K562 (cell line): ENCODE data around the gene RERGL.

Experiments used
- CTCF ChIP-seq, 3 experiments: IDR thresholded peaks in 2 of 3; conservative IDR thresholded peaks in 1 of 3; 2 replicates each; pipeline ENCODE4 v1.5.1; 2011 to 2012; ENCODE audit warnings: low read length in 3 of 3, mild to moderate bottlenecking in 3 of 3, control low read depth in 2 of 3, improper control_type of control experiment in 1 of 3, inconsistent platforms in 1 of 3, low read depth in 1 of 3, mixed read lengths in 1 of 3, moderate library complexity in 1 of 3; ENCODE audit not compliant: insufficient read depth in 2 of 3
- E2F1 ChIP-seq: sonication (generic); formaldehyde crosslinking; IDR thresholded peaks from 2 replicates; pipeline ENCODE4 v1.8.1; 2023; ENCODE audit warnings: mild to moderate bottlenecking, missing genetic modification reagents, moderate library complexity
- HDAC2 ChIP-seq: fragments of 450-650 bp; IDR thresholded peaks from 2 replicates; pipeline ENCODE4 v1.6.1; 2016; ENCODE audit warnings: mild to moderate bottlenecking
- HNRNPK ChIP-seq: fragments of 200-400 bp; formaldehyde crosslinking; IDR thresholded peaks from one replicate; pipeline ENCODE4 v1.6.1; 2018; ENCODE audit warnings: mild to moderate bottlenecking, low read depth, low read length; ENCODE audit not compliant: poor library complexity, severe bottlenecking
- KDM2B ChIP-seq: fragments of 250-450 bp; sonication (Bioruptor Pico); IDR thresholded peaks from 2 replicates; pipeline ENCODE4 v1.8.0; 2021; ENCODE audit warnings: mild to moderate bottlenecking, moderate library complexity
- SP2 ChIP-seq: IDR thresholded peaks from 2 replicates; pipeline ENCODE4 v1.6.1; 2011; ENCODE audit warnings: mild to moderate bottlenecking, low read depth, low read length, moderate library complexity; ENCODE audit not compliant: poor library complexity, severe bottlenecking; ENCODE audit errors: extremely low read depth
- SRF ChIP-seq, 2 experiments: fragments of 250-450, 450-650 bp in 1 of 2; sonication (Bioruptor Pico) in 1 of 2; sonication (generic) in 1 of 2; formaldehyde crosslinking; IDR thresholded peaks; 2 replicates each; pipeline versions ENCODE4 v1.5.0 to v1.5.1; 2020 to 2022; ENCODE audit warnings: mild to moderate bottlenecking in 1 of 2, missing genetic modification reagents in 1 of 2
- YY1 ChIP-seq, 3 experiments: IDR thresholded peaks; 2 replicates each; pipeline ENCODE4 v1.6.1; 2011; ENCODE audit warnings: low read length in 2 of 3, mild to moderate bottlenecking in 2 of 3, moderate library complexity in 2 of 3, borderline replicate concordance in 1 of 3, control low read depth in 1 of 3, low read depth in 1 of 3; ENCODE audit not compliant: insufficient read depth in 3 of 3, insufficient replicate concordance in 2 of 3, control insufficient read depth in 1 of 3, insufficient read length in 1 of 3; ENCODE audit errors: extremely low read depth in 1 of 3
- ZNF766 ChIP-seq: fragments of 200-800 bp; sonication (Bioruptor generic); conservative IDR thresholded peaks from 2 replicates; pipeline ENCODE4 v1.6.1; 2016; ENCODE audit warnings: missing genetic modification characterization, missing compliant biosample characterization
- TF ChIP-seq, protein P1 (sequence below): fragments of 150-350 bp; conservative IDR thresholded peaks from 2 replicates; pipeline ENCODE4 v1.6.1; 2014; ENCODE audit warnings: low read length

DNA sequence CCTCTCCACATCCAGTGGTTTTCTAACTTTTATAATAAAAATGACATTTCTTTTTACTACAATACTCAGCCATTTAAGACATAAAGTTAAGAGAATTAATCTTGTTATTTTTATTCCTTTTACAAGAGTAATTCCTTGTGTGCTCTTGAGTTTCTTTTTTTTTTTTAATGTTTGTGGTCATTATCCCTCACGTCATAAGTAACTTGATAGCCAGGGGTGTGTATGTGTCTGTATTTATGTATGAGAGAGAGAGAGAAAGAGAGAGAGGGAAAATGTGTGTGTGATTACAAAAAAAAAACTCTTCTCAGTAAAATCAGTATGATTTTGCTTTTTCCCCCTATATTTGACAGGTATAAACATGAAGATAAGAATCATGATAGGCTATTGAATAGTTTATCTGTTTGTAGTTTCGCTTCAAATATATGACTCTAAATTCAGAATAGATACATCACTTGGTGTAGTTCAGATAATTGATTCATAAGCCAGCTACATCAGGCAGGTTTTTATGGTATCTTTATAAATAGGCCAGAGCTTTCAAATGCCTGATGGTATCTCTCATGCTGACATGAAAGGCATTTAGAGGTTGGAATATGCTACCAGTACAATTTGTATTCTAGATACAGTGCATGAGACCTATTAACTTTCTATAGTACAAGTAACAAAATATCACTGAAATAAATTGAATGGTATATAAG lies 34.9 kb downstream of the RERGL start:
- TF ChIP-seq SP2: no peak
- TF ChIP-seq, protein P1, sequence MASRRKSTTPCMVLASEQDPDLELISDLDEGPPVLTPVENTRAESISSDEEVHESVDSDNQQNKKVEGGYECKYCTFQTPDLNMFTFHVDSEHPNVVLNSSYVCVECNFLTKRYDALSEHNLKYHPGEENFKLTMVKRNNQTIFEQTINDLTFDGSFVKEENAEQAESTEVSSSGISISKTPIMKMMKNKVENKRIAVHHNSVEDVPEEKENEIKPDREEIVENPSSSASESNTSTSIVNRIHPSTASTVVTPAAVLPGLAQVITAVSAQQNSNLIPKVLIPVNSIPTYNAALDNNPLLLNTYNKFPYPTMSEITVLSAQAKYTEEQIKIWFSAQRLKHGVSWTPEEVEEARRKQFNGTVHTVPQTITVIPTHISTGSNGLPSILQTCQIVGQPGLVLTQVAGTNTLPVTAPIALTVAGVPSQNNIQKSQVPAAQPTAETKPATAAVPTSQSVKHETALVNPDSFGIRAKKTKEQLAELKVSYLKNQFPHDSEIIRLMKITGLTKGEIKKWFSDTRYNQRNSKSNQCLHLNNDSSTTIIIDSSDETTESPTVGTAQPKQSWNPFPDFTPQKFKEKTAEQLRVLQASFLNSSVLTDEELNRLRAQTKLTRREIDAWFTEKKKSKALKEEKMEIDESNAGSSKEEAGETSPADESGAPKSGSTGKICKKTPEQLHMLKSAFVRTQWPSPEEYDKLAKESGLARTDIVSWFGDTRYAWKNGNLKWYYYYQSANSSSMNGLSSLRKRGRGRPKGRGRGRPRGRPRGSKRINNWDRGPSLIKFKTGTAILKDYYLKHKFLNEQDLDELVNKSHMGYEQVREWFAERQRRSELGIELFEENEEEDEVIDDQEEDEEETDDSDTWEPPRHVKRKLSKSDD: no peak
- TF ChIP-seq SRF (CRISPR knock-in tag; IDR thresholded peaks at IDR 0.05): no peak
- TF ChIP-seq HNRNPK: no peak
- no peak for TF ChIP-seq YY1 (IDR thresholded peaks at IDR 0.05; ENCODE audit: borderline replicate concordance in 1 of 3, control insufficient read depth in 1 of 3, extremely low read depth in 1 of 3, insufficient read depth in 3 of 3, insufficient read length in 1 of 3, insufficient replicate concordance in 2 of 3, low read depth in 1 of 3, low read length in 2 of 3)
- TF ChIP-seq HDAC2: no peak
- no peak for TF ChIP-seq E2F1
- no peak for TF ChIP-seq ZNF766
- TF ChIP-seq KDM2B (CRISPR knock-in tag): no peak
- no peak for TF ChIP-seq CTCF (IDR thresholded peaks at IDR 0.05 in 2 of 3, conservative IDR thresholded peaks at IDR 0.05 in 1 of 3; ENCODE audit: insufficient read depth in 2 of 3, low read depth in 1 of 3, low read length in 3 of 3)
